CD4-positive, alpha-beta T cell treated with Interferon alpha-2 for 1 hour (primary cell): ENCODE data around the gene ABCB8.
"Not testable (repeated sequence)": the region's sequence is repeated elsewhere in the genome, so short reads cannot be mapped to it uniquely, and the experiment has no call there.

Source experiments
- DNase-seq, 2 donors: peaks; one replicate each; pipeline ENCODE4 v3.0.0-alpha.2; 2020 to 2022

Gene ABCB8

DNA sequence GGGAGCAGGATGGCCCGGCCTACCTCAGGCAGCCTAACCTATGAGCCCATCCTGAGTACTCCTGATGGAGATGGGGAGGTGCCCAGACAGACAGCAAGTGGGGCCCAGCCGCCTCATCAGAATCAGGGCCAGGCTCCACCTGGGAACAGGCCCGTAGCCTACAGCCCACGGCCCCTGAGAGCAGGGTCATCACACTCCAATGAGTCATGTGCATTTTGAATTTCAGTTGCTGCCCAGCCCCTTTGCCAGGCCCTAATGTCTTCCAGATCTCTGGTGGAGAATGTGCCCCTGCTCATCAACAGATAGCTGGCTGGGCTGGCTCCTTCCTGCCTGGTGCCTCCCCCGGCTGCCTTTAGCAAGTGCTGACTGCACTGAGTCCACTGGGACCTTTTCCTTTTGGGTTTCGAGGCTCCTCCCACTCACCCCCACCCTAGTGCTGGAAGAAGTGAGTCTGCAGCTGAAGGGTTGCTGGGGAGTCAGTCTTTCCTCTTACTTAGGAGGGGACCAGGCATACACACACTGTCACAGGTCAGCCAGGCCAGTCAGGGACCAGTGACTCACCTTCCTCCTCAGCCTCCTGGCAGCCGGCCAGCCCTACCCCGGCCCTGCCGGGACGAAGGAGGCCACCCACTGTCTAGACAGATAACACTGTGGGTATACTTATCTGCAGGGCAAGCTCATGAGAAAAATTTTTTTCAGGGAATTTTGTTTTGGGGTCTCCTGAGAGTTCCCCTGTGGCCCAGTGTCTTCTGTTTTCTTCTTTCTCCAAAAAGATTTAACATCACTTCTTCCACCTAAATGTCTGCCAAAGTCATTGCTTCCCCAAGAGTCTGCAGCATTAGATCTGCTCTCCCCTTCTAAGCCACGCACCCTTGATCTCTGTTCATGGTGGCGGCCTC, 10.9 kb downstream of the ABCB8 start:
- DNase-seq = peak; percentile 31 to 56

DNA sequence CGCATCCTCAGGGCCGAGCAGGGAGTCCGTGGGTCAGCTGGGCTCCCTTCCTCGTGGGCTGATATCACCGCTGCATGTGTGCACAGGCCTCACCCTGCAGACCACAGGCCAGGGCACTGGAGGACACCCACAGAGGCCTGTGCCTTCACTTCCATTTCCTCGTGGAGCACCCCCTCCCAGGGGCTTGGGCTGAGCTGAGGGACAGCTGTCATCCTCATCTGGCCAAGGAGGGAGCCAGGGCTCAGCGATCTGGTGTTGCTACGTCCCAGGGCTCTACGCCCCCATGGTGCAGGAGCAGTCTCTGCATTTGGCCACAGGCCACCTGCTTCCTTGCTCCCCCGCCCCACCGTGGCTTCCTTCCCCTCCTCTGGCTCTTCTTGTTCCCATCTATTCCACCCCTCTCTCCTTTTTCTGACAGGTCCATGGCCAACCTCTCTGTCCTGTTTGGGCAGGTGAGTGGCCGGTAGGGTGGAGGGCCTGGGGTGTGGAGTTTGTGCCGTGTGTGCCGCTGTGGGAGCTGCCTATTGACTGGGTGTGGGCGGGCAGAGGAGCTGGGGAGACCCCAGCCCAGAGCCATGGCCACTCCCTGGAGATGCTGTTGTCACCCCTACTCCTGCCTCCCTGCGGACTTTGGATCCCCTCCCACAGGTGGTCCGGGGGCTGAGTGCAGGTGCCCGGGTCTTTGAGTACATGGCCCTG, 11.7 kb downstream of the ABCB8 start:
- no peak for DNase-seq

DNA sequence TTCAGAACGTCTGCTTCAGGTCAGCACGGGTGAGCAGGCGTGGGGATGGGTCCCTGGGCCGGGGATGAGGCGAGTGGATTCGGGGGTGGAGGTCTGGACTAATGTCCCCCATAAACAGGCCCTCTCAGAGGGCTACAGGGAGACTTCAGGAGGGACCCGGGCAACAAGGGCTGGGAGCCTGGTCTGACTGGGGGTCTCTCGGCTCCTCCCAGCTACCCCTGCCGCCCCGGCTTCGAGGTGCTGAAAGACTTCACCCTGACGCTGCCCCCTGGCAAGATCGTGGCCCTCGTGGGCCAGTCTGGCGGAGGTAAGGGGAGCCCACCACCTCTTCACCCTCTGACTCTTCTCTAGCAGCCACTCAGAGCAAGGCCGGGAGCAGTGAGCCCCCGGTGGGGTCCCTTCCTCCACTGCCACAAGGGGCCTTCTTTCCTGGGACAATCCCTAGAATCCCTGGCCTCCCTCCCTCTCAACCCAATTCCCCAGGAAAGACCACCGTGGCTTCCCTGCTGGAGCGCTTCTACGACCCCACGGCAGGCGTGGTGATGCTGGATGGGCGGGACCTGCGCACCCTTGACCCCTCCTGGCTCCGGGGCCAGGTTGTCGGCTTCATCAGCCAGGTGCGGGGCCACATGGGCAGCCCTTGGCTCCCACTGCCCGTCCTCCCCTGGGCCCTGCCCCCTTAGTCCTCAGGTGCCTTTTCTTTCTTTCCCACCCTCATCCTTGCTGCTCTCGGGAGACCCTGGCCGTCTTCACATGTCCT, 12.5 kb downstream of the ABCB8 start:
- no peak for DNase-seq

DNA sequence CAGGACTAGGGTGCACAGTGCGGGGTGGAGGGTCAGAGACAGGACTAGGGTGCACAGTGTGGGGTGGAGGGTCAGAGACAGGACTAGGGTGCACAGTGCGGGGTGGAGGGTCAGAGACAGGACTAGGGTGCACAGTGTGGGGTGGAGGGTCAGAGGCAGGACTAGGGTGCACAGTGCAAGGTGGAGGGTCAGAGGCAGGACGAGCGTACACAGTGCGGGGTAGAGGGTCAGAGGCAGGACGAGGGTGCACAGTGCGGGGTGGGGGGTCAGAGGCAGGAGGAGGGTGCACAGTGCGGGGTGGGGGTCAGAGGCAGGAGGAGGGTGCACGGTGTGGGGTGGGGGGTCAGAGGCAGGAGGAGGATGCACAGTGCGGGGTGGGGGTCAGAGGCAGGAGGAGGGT, 15.2 kb downstream of the ABCB8 start:
- DNase-seq = not testable (repeated sequence)

DNA sequence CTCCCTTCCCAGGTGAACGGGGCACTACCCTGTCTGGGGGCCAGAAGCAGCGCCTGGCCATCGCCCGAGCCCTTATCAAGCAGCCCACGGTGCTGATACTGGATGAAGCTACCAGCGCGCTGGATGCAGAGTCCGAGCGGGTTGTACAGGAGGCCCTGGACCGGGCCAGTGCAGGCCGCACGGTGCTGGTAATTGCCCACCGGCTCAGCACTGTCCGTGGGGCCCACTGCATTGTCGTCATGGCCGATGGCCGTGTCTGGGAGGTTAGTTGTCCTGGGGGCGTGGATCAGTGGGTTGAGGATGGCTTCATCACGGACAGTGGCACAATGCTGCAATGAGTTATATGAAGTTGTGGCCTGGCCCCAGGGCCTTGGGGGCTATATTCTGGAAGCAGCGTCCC, 15.7 kb downstream of the ABCB8 start:
- no peak for DNase-seq

DNA sequence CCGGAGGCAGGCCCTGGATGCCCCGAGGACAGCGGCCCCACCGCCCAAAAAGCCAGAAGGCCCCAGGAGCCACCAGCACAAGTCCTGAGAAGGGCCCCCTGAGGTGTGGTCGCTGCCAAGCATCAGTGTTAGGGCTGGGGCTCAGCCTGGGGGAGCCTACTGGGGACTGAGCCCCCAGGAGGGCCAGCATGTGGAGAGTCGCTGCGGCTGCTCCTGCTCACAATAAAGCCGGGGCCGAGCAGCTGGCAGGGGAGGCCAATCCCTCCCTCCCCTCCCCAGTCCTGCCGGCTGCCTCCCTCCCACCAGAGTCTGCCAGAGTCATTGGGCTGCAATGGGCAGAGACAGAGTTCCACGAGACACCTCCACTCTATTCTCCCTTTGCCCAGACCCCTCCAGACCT, 17.0 kb downstream of the ABCB8 start:
- no peak for DNase-seq

DNA sequence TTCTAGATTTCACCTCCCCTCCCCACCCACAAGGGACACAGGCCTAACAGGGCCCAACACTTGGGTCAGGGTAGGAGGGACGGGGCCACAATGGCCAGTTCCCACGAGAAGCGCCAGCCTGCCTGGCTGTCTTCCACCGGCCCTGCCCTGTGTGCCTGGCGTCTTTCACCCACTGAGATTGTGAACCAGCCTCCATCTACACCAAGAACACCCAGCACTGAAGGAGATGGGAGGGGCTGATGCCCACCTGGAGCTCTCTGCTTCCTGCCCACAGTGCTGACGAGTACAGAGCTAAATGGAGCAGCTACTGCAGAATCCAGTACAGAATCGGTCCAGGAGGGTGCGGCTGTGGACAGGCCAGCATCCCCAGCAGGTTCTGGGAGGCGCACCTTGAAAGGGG, 17.7 kb downstream of the ABCB8 start:
- no peak for DNase-seq

DNA sequence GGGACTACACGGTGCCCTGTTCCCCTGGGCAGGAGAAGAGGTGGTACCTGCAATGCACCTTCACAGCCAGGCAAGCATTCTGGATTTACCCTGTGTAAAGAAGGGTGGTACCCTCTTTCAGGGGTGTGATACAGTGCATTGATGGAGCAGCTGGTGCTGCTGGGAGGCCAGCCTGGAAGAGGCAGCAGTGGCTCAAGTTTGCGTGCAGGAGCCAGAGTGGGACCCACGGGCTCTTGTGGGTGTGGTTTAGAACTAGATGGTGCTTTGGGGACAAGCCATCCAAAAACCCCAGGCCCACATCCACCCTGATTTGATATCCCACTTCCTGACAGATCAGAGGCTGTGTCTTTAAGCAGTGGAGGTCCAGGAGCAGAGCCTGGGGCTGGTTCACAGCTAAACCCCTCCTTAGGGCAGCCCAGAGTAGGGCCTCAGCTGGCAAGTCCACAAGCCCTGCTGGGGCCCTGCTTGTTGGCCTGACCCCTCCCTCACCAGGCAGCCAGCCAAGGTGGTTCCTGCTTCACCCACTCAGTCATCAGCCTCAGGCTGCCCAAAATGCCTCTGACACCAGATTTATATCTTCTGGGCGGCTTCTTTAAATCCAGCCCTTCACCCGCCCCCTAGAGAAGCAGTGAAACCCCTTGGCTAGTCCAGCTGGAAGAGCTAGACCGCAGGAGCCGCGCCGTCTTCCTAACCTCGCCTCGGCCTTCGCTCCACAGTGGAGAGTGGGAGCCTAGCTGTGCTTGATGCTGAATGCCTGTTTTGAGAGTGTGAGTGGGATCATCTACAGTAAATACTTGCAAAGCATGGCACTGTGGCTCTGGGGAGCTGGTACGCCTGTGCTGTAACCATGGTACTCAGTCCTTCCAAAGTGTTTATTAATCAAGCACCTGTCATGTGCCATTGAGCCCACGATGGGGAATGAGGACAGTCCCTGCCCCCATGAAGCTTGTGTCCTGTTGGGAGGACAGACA, 18.6 kb downstream of the ABCB8 start:
- no peak for DNase-seq

DNA sequence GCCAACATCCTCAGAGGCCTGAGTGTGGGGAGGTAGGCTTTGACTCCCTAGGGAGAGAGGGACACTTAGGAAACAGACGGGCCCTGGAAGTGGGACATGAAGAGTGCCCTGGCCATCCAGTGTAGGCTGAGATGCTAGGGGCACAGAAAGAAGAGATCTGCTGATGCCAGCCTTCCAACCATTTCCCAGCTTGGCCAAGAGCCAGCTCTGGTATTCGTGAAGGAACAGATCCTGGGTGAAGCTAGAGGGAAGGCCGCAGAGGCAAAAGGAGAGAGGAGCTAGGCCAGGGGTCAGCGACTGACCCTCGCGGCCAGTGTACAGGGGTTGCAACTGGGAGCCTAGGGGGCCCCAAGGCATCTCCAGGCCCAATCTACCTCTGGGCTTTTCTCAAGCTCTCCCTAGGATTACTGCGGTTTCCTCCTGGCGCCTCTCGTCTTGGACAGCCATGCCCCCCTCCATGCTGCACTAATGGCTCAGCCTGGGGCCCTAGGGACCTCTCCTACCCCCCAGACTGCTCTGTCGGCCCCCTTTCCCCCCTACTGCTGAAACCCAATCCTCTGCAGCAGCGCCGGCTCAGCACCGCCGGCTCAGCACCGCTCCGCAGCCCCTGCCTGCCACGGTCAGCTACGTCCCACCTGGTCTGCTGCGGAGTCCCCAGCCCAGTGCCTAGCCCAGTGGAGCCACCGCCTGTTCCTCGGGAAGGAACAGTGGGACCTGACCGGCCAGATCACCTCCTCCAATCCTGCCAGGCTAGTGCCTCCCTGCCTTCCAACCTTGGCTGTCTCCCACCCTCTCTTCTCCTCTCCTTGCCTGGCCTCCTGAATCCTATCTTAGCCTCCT, 19.9 kb downstream of the ABCB8 start, which contains the start of gene ASIC3:
ASIC3 (plus strand) TSS at position 556 of the 840 bp plus-strand sequence. CDS start 355 bp downstream, outside the sequence.
- no peak for DNase-seq

DNA sequence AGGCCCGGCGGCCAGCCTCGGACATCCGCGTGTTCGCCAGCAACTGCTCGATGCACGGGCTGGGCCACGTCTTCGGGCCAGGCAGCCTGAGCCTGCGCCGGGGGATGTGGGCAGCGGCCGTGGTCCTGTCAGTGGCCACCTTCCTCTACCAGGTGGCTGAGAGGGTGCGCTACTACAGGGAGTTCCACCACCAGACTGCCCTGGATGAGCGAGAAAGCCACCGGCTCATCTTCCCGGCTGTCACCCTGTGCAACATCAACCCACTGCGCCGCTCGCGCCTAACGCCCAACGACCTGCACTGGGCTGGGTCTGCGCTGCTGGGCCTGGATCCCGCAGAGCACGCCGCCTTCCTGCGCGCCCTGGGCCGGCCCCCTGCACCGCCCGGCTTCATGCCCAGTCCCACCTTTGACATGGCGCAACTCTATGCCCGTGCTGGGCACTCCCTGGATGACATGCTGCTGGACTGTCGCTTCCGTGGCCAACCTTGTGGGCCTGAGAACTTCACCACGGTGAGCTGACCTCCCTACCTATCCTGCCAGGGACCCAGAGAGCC, 20.7 kb downstream of the ABCB8 start:
- DNase-seq = no peak

DNA sequence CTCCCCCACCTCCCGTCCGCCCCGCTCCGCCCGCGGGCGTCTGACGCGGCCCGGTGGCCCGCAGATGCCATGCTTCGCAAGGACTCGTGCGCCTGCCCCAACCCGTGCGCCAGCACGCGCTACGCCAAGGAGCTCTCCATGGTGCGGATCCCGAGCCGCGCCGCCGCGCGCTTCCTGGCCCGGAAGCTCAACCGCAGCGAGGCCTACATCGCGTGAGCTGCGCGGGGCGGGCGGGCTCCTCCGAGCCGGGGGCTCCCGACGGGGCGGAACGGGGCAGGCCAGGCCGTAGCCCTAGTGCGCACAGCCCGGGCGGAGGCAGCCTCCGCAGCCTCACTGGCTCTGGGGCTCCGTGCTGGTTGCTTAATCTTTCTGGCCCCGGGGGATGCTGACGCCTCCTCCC, 22.9 kb downstream of the ABCB8 start:
- DNase-seq = peak; percentile 38 to 63

DNA sequence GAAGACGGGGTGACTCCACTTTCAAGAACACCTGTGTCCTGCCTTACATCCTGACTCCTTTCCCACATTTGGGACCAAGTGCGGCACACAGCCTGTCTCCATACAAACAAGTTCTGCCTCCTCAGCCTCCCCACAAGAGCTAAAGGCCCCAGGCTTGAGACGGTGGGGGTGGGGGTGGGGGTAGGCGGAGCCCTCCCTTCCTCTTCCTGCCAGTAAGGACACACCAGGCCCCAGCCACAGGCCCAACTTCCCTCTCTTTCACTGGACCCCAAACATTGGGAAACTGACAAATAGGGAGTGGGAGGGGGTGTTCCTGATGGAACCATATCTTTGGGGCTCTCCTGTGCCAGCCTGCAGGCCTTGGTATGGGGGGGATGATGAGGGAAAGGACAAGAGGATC, 24.8 kb downstream of the ABCB8 start:
- DNase-seq = no peak

DNA sequence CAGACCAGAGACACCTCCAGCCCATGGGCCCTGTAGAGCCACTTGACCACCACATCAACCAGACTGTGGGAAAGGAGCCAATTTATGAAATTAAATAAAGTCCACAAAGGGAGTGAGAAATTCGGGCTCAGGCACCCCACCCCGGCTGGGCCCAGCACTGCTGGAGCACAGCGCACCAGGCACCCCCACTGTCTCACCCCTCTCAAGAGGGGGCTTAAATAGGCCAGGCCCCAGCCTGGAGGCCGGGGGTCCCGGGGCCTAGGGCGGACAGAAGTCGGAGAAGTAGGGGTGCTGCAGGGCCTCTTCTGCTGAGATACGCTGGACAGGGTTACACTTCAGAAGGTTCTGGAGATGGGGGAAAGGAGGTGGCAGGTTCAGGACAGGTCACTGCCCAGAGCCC, 25.5 kb downstream of the ABCB8 start:
- no peak for DNase-seq

DNA sequence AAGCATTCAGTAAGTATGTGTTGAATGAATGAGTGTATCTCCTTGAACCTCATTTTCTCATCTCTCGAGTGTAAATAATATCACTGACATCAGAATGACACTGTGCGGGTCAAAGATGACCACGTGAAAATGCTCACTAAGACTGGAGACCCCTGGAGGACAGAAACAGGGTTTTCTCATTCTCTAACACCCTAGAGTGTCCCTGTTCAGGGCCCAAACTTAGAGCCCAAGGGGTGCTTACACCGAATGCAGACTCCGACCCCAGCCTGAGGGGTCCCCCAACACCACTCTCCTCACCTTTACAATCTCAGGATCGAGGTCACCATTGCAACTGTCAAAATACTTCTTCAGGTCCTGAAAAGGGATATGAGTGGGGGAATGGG, 28.0 kb downstream of the ABCB8 start:
- no peak for DNase-seq

DNA sequence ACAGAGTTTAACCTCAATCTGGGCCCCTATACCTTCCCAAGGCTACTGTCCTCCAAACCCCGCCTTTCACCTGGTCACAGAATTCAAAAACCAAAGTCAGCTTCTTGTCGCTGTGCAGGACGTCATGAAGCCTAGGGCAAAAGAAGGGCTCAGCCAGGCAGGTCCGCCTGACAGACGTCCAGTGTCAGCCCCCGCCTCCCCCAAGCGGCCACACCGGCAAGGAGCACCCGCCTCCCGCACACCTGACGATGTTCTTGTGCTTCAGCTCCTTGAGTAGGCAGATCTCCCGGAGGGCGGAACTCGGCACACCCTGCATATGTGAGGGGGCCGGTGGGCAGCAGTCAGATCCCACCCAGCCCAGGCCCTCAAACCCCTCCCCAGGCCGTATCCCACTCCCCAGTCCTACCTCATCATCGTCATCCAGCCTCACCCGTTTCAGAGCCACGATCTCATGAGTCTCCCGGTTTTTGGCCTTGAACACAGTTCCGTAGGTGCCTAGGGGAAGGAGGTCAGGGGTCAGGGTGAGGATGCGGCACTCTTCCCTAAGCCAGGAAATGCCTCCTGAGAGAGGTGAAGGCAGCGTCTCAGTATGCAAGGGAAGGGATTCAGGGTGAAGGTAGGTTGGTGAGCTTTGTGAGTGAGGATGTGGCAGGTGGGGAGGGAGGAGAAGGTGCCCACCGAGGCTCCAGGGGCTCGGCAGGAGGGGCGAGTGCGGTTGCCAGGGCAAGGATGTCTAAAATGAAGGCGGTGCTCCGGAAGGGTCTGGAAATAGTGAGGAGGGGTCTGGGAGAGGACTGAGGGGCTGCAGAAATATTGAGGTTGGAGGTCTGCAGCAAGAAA, 28.6 kb downstream of the ABCB8 start:
- no peak for DNase-seq

DNA sequence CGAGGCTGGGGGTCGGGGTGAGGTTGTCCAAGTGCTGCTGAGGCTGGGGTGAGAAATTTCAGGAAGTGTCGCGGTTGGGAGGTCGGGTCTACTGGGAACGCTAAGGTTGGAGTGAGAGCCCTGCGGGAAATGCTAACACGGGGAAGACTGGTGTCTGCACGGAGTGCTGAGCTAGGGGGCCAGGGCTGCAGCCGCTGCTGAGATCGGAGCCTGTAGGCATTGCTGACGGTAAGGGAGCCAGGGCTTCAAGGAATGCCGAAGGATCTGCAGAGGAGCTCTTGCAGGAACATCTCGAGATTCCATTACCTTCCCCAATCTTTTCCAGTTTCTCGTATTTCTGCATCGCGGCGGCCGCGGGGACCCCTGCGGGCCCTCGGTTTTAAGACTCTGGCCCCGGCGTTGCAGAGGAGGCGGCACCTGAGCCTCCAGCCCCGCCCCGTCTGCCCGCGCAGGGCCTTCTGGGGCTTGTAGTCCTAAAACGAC, 29.3 kb downstream of the ABCB8 start, which contains the start of gene CDK5:
CDK5 (minus strand) TSS at position 392 of the 483 bp plus-strand sequence; CDS start at position 343, 49 bp downstream.
- DNase-seq = no peak

DNA sequence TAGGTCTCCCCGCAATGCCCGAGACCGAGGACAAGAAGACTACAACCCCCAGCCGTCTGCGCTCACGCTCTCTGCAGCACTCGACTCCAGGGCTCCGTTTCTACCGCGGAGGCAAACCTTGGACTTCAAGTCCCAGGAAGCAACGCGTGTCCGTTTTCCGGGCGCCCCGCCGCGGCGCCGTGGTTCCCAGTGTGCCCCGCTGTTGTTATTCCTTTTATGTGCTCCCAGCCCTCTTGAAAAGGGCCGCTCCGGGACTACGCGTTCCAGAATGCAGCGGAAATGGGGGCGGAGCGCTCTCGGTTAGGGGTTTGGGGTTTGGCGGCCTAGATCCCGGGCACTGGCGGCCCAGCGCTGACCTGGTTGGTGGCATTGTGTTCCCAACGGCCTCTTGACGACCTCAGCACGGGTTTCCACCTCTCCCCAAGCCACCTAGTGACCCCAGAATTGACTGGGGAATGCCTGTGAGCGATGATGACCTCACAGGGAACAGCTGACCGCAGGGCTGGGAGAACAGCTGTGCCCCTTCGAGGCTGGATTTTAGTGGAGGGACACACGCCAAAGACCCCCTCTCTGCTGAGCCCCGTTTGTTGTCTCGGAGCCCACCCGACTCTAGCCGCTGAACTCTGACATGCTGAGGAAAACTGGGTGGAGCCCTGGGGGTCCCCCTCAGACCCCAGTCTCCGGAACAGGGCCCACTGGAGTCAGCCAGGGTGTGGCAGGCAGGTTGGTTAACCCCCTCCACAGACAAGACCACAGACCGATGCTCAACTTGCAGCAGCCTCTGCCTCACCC, 29.9 kb downstream of the ABCB8 start:
- peak; percentile 98 to 99 for DNase-seq

DNA sequence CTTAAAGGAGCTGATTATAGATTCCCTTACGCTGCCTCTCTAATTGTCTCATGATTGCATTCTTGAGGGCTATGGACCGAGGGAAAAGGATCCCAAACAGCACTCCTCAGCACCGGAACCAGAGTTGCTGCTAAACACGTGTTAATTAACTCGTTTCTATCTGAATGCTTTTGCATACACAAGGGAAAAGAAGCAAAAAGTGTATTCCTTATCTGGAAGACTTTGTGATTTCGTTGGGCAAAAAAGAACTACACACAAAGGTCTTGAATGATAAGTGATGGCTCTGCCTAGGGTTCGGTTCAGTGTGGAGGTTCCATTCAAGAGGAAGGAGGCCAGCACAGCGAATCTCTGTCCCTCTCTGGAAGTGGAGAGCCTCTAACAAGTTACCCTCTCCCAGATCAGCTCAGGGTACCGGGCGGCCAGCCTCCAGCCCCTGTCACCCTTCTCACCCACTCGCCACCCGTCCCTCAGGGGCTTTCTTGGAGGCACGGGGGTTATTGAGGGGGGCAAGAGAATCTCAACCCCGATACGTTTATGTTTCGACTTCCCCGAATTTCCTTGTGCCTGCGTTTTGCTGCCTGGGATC, 30.6 kb downstream of the ABCB8 start:
- peak in 1 of 2 donors; percentile 36 for DNase-seq
